ENCODE measurements around the gene C11orf24. TPM values are rescaled to one million over a fixed set of nuclear protein-coding genes. Genes with fewer than 3 reads are reported as not detected.

The C11orf24 gene
- total and polyA plus RNA-seq, 3 experiments from 2014 or later: 15.7 to 49.8 (median 46.9) TPM

GRCh38 chr11:68221406-68221805 lies 50.4 kb downstream of the C11orf24 start:
- Mint-ChIP-seq H3K4me3 (no peak overlapping the region), H3K36me3 (no peaks in the 10 kb centered on the region), H3K27me3 (peaks cover 5 to 13% of the 10 kb centered on the region in 2 donors), H3K9me3 (no peaks in the 10 kb centered on the region), H3K4me1 (no peaks in the 10 kb centered on the region), H3K27ac (peak overlapping the region in 1 of 8 donors; percentile 11)
- Histone ChIP-seq H3K4me3 (ENCODE audit: low read length) (no peak overlapping the region), H3K36me3 (ENCODE audit: insufficient read depth, low read length) (no peaks in the 10 kb centered on the region), H3K27ac (ENCODE audit: low read depth, low read length) (no peak overlapping the region), H3K27me3 (ENCODE audit: insufficient read depth, low read length, poor library complexity, severe bottlenecking) (no peaks in the 10 kb centered on the region), H3K4me1 (ENCODE audit: insufficient read depth, low read length) (no peaks in the 10 kb centered on the region), H3K9me3 (ENCODE audit: low read length) (no peaks in the 10 kb centered on the region)
- ChIA-PET POLR2A (no interaction called here), CTCF (interaction anchor here (2.7 kb wide), 1 partner anchor 12 kb away, joined by 9 read pairs; no protein-coding TSS in a partner anchor)
- DNase-seq: no peak

GRCh38 chr11:68216171-68216938 lies 55.4 kb downstream of the C11orf24 start:
- peaks cover 0 to 2% (median 0%) of the 10 kb centered on the region in 5 donors for H3K9me3 Mint-ChIP-seq
- H3K36me3 Mint-ChIP-seq: peaks cover 0 to 7% (median 2%) of the 10 kb centered on the region in 3 donors
- H3K4me1 Mint-ChIP-seq: peaks cover 20 to 26% (median 22%) of the 10 kb centered on the region in 3 donors
- H3K4me1 ChIP-seq (ENCODE audit: insufficient read depth, low read length): peaks cover 18% of the 10 kb centered on the region
- no peaks in the 10 kb centered on the region for H3K9me3 ChIP-seq (ENCODE audit: low read length)
- peaks cover 10 to 12% of the 10 kb centered on the region in 2 donors for H3K27me3 Mint-ChIP-seq
- ChIA-PET POLR2A (no interaction called here), CTCF (interaction anchor here (1.8 kb wide), 1 partner anchor 8 kb away, joined by 5 read pairs; no protein-coding TSS in a partner anchor)
- H3K27me3 ChIP-seq (ENCODE audit: insufficient read depth, low read length, poor library complexity, severe bottlenecking): peaks cover 4% of the 10 kb centered on the region
- no peak overlapping the region for H3K4me3 ChIP-seq (ENCODE audit: low read length)
- peak overlapping the region in 1 of 8 donors; percentile 87 for H3K27ac Mint-ChIP-seq
- DNase-seq: no peak
- H3K4me3 Mint-ChIP-seq: peak overlapping the region in 1 of 7 donors; percentile 36
- H3K27ac ChIP-seq (ENCODE audit: low read depth, low read length): no peak overlapping the region
- H3K36me3 ChIP-seq (ENCODE audit: insufficient read depth, low read length): no peaks in the 10 kb centered on the region

DNA sequence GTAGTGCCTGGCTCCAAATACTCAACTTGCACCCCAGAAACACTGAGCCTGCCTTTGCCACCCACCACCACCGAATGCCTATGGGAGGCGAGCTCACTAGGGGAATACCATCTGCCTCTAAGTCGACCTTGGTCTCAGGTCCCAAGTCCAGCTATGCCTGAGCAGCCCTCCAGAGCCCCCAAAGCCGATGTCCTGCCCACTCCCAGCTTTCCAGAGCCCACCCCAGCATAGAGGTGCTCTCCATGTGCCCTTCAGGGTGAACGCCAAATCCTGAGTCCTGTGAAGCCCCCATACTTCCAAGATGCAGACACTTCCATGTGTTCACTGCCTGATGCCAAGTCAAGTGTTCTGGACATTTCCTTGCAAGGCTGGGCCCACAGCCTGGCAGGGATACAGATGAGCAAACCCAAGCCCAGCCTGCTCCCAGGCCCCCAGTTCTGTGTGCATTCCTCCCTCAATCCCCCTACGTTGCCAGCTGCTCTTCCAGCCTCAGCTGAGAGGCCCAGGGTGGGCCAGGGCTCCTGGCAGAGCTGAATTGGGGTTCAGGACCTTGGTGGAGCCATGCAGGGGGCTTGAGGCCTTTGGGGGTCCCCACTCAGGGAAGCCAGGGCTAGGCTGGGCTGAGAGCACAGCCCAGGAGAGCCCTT lies 56.1 kb downstream of the C11orf24 start:
- Histone ChIP-seq H3K4me3 (ENCODE audit: low read length) (no peak overlapping the region), H3K27me3 (ENCODE audit: insufficient read depth, low read length, poor library complexity, severe bottlenecking) (peaks cover 4% of the 10 kb centered on the region), H3K27ac (ENCODE audit: low read depth, low read length) (no peak overlapping the region), H3K4me1 (ENCODE audit: insufficient read depth, low read length) (peaks cover 25% of the 10 kb centered on the region), H3K9me3 (ENCODE audit: low read length) (no peaks in the 10 kb centered on the region), H3K36me3 (ENCODE audit: insufficient read depth, low read length) (no peaks in the 10 kb centered on the region)
- Mint-ChIP-seq H3K27ac (peak overlapping the region in 6 of 8 donors; percentile 10 to 87 (median 44)), H3K4me1 (peaks cover 27 to 33% (median 29%) of the 10 kb centered on the region in 3 donors), H3K4me3 (peak overlapping the region; percentile 79 to 91 (median 83)), H3K9me3 (peaks cover 0 to 2% (median 0%) of the 10 kb centered on the region in 5 donors), H3K36me3 (peaks cover 0 to 7% (median 2%) of the 10 kb centered on the region in 3 donors), H3K27me3 (peaks cover 10 to 11% of the 10 kb centered on the region in 2 donors)
- no peak for DNase-seq
- ChIA-PET POLR2A (no interaction called here), CTCF (interaction anchor here (0.6 kb wide), 1 partner anchor 9 kb away, joined by 3 read pairs; no protein-coding TSS in a partner anchor)

DNA sequence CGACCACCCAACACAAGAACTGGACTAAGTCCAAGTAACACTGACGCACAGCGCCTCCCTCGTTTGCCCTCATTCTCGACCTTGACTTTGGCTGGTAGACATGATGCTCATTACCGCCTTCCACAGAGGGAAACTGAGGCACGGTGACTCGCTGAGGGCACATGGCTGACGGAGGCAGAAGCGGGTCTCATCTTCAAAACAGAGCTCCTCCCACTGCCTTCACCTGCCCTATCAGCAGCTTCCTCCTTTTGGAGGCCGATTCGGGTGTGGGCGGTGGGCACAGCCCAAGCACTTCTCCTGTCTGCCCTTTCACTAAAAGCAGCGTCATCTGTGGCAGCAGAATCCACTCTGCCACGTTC lies 56.7 kb downstream of the C11orf24 start:
- peaks cover 33 to 38% (median 35%) of the 10 kb centered on the region in 3 donors for H3K4me1 Mint-ChIP-seq
- POLR2A ChIA-PET: no interaction called here
- peaks cover 0 to 2% (median 0%) of the 10 kb centered on the region in 5 donors for H3K9me3 Mint-ChIP-seq

DNA sequence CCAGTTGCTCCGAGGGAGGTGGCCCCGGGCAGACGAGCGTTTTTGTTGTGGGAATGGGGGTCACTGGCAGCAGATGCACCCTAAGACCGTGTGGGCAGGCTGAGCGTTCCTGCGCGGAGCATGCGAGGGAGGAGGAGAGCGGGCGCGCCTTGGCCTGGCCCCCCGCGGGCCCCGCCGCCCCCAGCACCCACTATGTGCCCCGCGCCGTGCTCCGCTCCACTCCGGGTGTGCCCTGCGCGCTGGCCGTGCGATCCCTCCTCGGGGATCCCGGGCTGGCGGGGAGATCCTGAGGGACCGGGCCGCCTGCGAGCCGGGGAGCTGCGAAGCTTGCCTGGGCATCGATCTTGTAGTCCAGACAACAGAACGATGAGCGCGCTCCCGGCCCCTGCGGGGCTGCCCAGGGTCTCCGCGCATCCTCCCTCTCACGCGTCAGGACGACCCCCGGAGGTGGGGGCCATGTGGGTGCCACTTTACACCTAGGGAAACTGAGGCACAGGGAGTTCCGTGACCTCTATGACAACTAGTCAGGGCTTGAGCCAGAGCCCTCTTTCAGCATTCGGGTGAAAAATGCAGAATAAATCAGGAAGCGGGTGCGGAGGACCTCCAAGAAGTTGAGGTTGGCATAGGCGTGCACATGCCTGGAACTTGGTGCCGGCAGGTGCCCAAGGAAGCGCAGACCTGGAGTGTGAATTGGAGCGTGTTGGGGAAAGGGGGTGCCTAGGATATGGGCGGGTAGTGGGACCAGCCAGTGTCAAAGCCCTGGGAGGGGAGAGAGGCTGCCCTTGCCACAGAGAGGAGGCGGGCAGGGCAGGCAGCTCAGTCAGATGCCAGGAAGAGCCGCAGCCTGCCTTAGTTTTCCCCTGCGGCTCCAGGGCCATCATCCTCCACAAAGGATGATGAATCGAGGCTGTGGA lies 57.3 kb downstream of the C11orf24 start:
- Mint-ChIP-seq H3K36me3 (peaks cover 0 to 7% (median 2%) of the 10 kb centered on the region in 3 donors), H3K4me1 (peaks cover 38 to 45% (median 40%) of the 10 kb centered on the region in 3 donors), H3K27me3 (peaks cover 5 to 8% of the 10 kb centered on the region in 2 donors), H3K4me3 (peak overlapping the region; percentile 79 to 91 (median 83)), H3K9me3 (peaks cover 0 to 2% (median 0%) of the 10 kb centered on the region in 5 donors), H3K27ac (peak overlapping the region in 5 of 8 donors; percentile 23 to 87 (median 63))
- H3K27me3 ChIP-seq (ENCODE audit: insufficient read depth, low read length, poor library complexity, severe bottlenecking): peaks cover 4% of the 10 kb centered on the region
- peak in 2 of 5 donors; percentile 3 to 57 for DNase-seq
- H3K4me3 ChIP-seq (ENCODE audit: low read length): peak overlapping the region; percentile 83
- H3K9me3 ChIP-seq (ENCODE audit: low read length): no peaks in the 10 kb centered on the region
- no peaks in the 10 kb centered on the region for H3K36me3 ChIP-seq (ENCODE audit: insufficient read depth, low read length)
- CTCF ChIA-PET: no interaction called here
- POLR2A ChIA-PET: interaction anchor here (0.6 to 1.0 kb wide), 2 partner anchors 52 to 56 kb away, joined by 3 read pairs; no protein-coding TSS in a partner anchor
- H3K4me1 ChIP-seq (ENCODE audit: insufficient read depth, low read length): peaks cover 37% of the 10 kb centered on the region
- H3K27ac ChIP-seq (ENCODE audit: low read depth, low read length): peak overlapping the region; percentile 72

More for the DNA sequence above, 56.7 kb downstream of the C11orf24 start:
- Mint-ChIP-seq H3K27ac (peak overlapping the region in 7 of 8 donors; percentile 5 to 87 (median 43)), H3K27me3 (peaks cover 8 to 10% of the 10 kb centered on the region in 2 donors), H3K36me3 (peaks cover 0 to 7% (median 2%) of the 10 kb centered on the region in 3 donors), H3K4me3 (peak overlapping the region; percentile 79 to 91 (median 83))
- CTCF ChIA-PET: no interaction called here
- no peak for DNase-seq
- Histone ChIP-seq H3K4me3 (ENCODE audit: low read length) (no peak overlapping the region), H3K4me1 (ENCODE audit: insufficient read depth, low read length) (peaks cover 31% of the 10 kb centered on the region), H3K9me3 (ENCODE audit: low read length) (no peaks in the 10 kb centered on the region), H3K27me3 (ENCODE audit: insufficient read depth, low read length, poor library complexity, severe bottlenecking) (peaks cover 4% of the 10 kb centered on the region), H3K27ac (ENCODE audit: low read depth, low read length) (no peak overlapping the region), H3K36me3 (ENCODE audit: insufficient read depth, low read length) (no peaks in the 10 kb centered on the region)

DNA sequence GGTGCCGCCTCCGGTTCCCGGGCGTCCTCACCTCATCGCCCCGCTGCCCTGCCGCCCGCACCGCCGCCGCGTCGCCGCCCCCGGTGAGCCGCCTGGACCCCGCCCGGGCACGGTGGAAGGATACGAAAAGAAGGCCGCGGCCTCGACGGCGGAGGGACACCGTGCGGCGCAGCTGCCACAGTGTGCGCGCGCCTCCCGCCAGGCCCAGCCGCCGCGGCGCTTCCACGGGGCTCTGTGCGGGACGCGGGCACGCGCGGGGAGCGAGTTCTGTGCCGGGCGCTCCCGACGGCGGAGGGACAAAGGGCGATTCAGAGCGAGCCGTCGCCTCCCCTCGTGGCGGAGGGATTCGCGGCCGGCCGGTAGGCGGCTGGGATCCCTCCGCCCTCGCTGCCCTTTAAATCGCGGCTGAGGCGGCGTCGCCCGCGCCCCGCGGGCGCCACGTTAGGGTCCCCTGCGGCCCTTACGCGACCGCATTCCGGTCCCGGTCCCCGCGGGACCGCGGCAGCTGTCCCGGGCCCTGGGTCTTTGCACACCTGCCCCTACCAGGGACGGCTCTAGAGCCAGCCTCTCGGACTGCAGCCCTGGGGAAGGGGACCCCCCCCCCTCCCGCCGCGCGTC lies 58.1 kb downstream of the C11orf24 start:
- H3K27ac Mint-ChIP-seq: peak overlapping the region in 4 of 8 donors; percentile 51 to 97 (median 76)
- H3K27me3 Mint-ChIP-seq: peaks cover 5 to 8% of the 10 kb centered on the region in 2 donors
- H3K9me3 ChIP-seq (ENCODE audit: low read length): no peaks in the 10 kb centered on the region
- H3K27me3 ChIP-seq (ENCODE audit: insufficient read depth, low read length, poor library complexity, severe bottlenecking): peaks cover 4% of the 10 kb centered on the region
- peak overlapping the region; percentile 83 for H3K4me3 ChIP-seq (ENCODE audit: low read length)
- ChIA-PET POLR2A (interaction anchor here (0.6 to 1.0 kb wide), 2 partner anchors 53 to 55 kb away, joined by 3 read pairs; no protein-coding TSS in a partner anchor), CTCF (no interaction called here)
- peak overlapping the region; percentile 72 for H3K27ac ChIP-seq (ENCODE audit: low read depth, low read length)
- peaks cover 45% of the 10 kb centered on the region for H3K4me1 ChIP-seq (ENCODE audit: insufficient read depth, low read length)
- H3K36me3 ChIP-seq (ENCODE audit: insufficient read depth, low read length): no peaks in the 10 kb centered on the region
- peaks cover 0 to 2% (median 0%) of the 10 kb centered on the region in 5 donors for H3K9me3 Mint-ChIP-seq
- peak; percentile 71 to 87 (median 85) for DNase-seq
- peaks cover 44 to 51% (median 46%) of the 10 kb centered on the region in 3 donors for H3K4me1 Mint-ChIP-seq
- peak overlapping the region; percentile 79 to 91 (median 85) for H3K4me3 Mint-ChIP-seq
- H3K36me3 Mint-ChIP-seq: peaks cover 0 to 7% (median 2%) of the 10 kb centered on the region in 3 donors

DNA sequence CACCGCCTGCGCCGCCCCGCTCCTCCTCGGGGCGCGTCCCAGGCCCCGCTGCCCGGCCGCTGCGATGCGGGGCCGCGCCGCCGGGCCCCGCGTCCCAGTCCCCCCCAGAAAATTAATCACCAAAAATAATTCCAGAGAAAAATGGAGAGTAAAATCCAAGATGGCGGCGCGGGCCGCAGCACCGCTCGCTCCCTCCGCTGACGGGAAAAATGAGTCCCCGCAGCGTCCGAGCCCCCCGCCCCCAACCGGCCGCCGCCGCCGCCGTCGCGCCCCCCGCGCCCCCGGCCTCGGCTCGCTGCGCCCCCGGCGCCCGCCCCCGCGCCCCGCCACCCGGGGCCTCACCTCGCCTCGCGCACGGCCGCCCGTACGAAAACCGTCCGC lies 58.6 kb downstream of the C11orf24 start, which contains the start of gene KMT5B:
TSS of gene KMT5B (minus strand) at position 162 of the 381 bp plus-strand sequence. CDS start 23,220 bp downstream, outside the sequence.
- CTCF ChIA-PET: no interaction called here

More for the DNA sequence above, 58.6 kb downstream of the C11orf24 start, which contains the start of gene KMT5B:
- Histone ChIP-seq H3K27me3 (ENCODE audit: insufficient read depth, low read length, poor library complexity, severe bottlenecking) (peaks cover 4% of the 10 kb centered on the region), H3K4me1 (ENCODE audit: insufficient read depth, low read length) (peaks cover 48% of the 10 kb centered on the region), H3K27ac (ENCODE audit: low read depth, low read length) (peak within 1 kb of the TSS; percentile 72), H3K36me3 (ENCODE audit: insufficient read depth, low read length) (no peaks in the 10 kb centered on the region), H3K9me3 (ENCODE audit: low read length) (no peaks in the 10 kb centered on the region), H3K4me3 (ENCODE audit: low read length) (peak within 1 kb of the TSS; percentile 93)
- H3K27me3 Mint-ChIP-seq: peaks cover 5 to 8% of the 10 kb centered on the region in 2 donors
- POLR2A ChIA-PET: no interaction called here
- H3K36me3 Mint-ChIP-seq: peaks cover 0 to 7% (median 2%) of the 10 kb centered on the region in 3 donors
- peaks cover 0 to 2% (median 0%) of the 10 kb centered on the region in 5 donors for H3K9me3 Mint-ChIP-seq
- peak in 3 of 5 donors; percentile 44 to 70 (median 47) for DNase-seq
- peak within 1 kb of the TSS; percentile 90 to 99 (median 96) for H3K27ac Mint-ChIP-seq
- H3K4me1 Mint-ChIP-seq: peaks cover 47 to 56% (median 51%) of the 10 kb centered on the region in 3 donors
- H3K4me3 Mint-ChIP-seq: peak within 1 kb of the TSS; percentile 92 to 97 (median 95)

Measured in CD8-positive, alpha-beta memory T cell (primary cell).